Activated naive CD8-positive, alpha-beta T cell treated with anti-CD3 and anti-CD28 coated beads for 36 hours (primary cell): ENCODE data around the gene FNIP2. TPM values are rescaled to one million over a fixed set of nuclear protein-coding genes. Genes with fewer than 3 reads are reported as not detected.
"Not testable (repeated sequence)": the region's sequence is repeated elsewhere in the genome, so short reads cannot be mapped to it uniquely, and the experiment has no call there.

Experiments used
- DNase-seq: peaks from one replicate; pipeline ENCODE4 v3.0.0; 2021
- H3K27ac Mint-ChIP-seq: one replicate; pipeline ENCODE4 v1.8.0; 2022; ENCODE audit warnings: mild to moderate bottlenecking, moderate library complexity, mixed read lengths
- H3K27me3 Mint-ChIP-seq: one replicate; pipeline ENCODE4 v1.8.0; 2022; ENCODE audit warnings: mild to moderate bottlenecking, mixed read lengths
- H3K36me3 Mint-ChIP-seq: one replicate; pipeline ENCODE4 v1.8.0; 2021; ENCODE audit warnings: mild to moderate bottlenecking, mixed read lengths
- H3K4me1 Mint-ChIP-seq: one replicate; pipeline ENCODE4 v1.8.0; 2021; ENCODE audit warnings: mixed read lengths
- H3K4me3 Mint-ChIP-seq: one replicate; pipeline ENCODE4 v1.8.0; 2022; ENCODE audit warnings: mild to moderate bottlenecking, moderate library complexity, mixed read lengths
- H3K9me3 Mint-ChIP-seq: one replicate; pipeline ENCODE4 v1.8.0; 2022; ENCODE audit warnings: mixed read lengths
- total RNA-seq, 2 experiments: library from RNA; stranded (reverse); gene quantifications; one replicate each; pipeline ENCODE4 v1.2.3, GENCODE V29; 2021

FNIP2 gene
- 10 to 100 TPM; 10.9 to 11.5 TPM for total RNA-seq

DNA sequence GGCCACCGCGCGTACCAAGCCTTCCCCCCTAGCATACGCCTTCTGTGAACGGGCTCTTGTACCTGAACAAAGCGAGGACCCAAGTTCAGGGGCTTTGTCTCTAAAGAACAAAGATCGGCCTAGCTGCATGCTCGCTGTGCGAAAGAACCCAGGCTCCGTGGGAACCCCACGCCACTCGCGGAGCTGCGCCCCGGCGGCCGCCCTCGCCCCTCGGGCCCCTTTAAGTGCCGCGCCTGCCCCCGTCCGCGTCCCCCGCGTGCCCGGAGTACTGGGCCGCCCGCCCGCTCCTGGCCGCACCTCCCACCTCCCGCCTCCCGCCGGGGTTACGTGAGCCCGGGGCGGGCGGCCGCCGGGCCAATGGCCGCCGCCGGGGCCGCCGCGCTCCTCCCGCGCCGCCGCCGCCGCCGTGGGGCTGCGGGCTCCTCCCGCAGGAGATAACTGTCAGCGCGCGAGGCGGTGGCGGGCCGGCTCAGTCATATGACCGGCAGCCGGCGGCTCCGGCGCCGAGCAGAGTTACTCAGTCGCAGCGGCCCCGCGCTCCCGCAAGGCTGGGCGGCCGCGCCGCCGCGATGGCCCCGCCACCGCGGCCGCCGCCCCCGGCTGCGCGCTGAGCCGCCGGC lies at the start of gene FNIP2:
TSS of gene FNIP2 (plus strand) at position 472 of the 620 bp plus-strand sequence. CDS start 187 bp downstream, outside the sequence.
- H3K9me3 Mint-ChIP-seq, result no peaks in the 10 kb centered on the region
- peak within 1 kb of the TSS; percentile 96 for H3K27ac Mint-ChIP-seq
- H3K36me3 Mint-ChIP-seq, result no peaks in the 10 kb centered on the region
- no peaks in the 10 kb centered on the region for H3K27me3 Mint-ChIP-seq
- DNase-seq, result peak; percentile 77
- peak within 1 kb of the TSS; percentile 98 for H3K4me3 Mint-ChIP-seq
- peaks cover 46% of the 10 kb centered on the region for H3K4me1 Mint-ChIP-seq

DNA sequence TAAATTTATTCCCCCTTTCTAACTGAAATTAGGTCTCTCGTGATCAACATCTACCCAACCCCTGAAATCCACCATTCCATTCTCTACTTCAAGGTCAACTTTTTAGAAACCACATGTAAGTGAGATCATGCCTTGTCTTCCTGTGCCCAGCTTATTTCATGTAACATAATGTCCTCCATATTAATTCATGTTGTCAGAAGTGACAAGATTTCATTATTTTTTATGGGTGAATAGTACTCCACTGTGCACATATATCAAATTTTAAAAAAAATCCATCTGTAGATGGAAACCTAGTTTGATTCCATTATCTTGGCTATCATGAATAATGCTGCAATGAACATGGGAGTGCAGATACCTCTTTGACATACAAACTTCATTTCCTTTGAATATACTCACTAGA lies 47.1 kb upstream of the FNIP2 start:
- Mint-ChIP-seq H3K4me3 (peak overlapping the region; percentile 96), H3K27ac (peak overlapping the region; percentile 99), H3K4me1 (peaks cover 28% of the 10 kb centered on the region), H3K9me3 (no peaks in the 10 kb centered on the region), H3K27me3 (peaks cover 5% of the 10 kb centered on the region), H3K36me3 (peaks cover 46% of the 10 kb centered on the region)
- DNase-seq, result no peak

GRCh38 chr4:158722291-158722916 lies 46.4 kb upstream of the FNIP2 start:
- Mint-ChIP-seq H3K9me3 (no peaks in the 10 kb centered on the region), H3K36me3 (peaks cover 41% of the 10 kb centered on the region), H3K4me3 (peak overlapping the region; percentile 96), H3K27me3 (peaks cover 5% of the 10 kb centered on the region), H3K4me1 (peaks cover 31% of the 10 kb centered on the region), H3K27ac (peak overlapping the region; percentile 99)
- DNase-seq, result peak; percentile 15

GRCh38 chr4:158722917-158723793 lies 45.7 kb upstream of the FNIP2 start, which contains the start of gene PPID:
Gene PPID, minus strand, starts transcription at chr4:158723396. Its CDS starts 108 bp downstream, at chr4:158723288.
- peaks cover 35% of the 10 kb centered on the region for H3K36me3 Mint-ChIP-seq
- peak; percentile 86 for DNase-seq

DNA sequence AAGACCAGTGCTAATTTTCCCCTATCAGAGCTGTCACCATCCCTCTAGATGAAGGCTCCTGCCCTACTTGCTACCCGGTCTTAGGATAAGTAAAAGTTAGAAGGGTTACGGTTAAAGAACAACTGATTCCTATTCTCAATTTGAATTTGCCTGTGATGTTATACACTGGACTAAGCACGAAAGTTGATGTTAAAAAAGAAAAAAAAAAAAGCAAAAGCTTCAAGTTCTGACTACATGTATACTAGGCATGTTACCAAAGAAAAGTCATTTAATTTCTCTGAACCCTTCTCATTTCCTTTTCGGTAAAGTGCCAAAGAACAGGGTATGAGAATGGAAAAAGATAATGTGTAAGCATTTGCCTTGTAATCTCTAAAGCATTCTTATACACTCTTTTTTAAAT lies 44.2 kb upstream of the FNIP2 start:
- Mint-ChIP-seq H3K4me3 (peak overlapping the region; percentile 34), H3K36me3 (peaks cover 27% of the 10 kb centered on the region), H3K27ac (peak overlapping the region; percentile 45), H3K4me1 (peaks cover 31% of the 10 kb centered on the region), H3K27me3 (peaks cover 22% of the 10 kb centered on the region), H3K9me3 (no peaks in the 10 kb centered on the region)
- no peak for DNase-seq

More at GRCh38 chr4:158722917-158723793, 45.7 kb upstream of the FNIP2 start, which contains the start of gene PPID:
- Mint-ChIP-seq H3K9me3 (no peaks in the 10 kb centered on the region), H3K4me3 (peak within 1 kb of the TSS; percentile 96), H3K27ac (peak within 1 kb of the TSS; percentile 99), H3K4me1 (peaks cover 32% of the 10 kb centered on the region), H3K27me3 (peaks cover 8% of the 10 kb centered on the region)

- Mint-ChIP-seq H3K27ac (no peak overlapping the region), H3K4me3 (no peak overlapping the region), H3K4me1 (peaks cover 26% of the 10 kb centered on the region), H3K27me3 (peaks cover 31% of the 10 kb centered on the region), H3K9me3 (no peaks in the 10 kb centered on the region), H3K36me3 (peaks cover 10% of the 10 kb centered on the region)
- DNase-seq, result no peak
Observed at GRCh38 chr4:158726633-158727032, 42.2 kb upstream of the FNIP2 start.

DNA sequence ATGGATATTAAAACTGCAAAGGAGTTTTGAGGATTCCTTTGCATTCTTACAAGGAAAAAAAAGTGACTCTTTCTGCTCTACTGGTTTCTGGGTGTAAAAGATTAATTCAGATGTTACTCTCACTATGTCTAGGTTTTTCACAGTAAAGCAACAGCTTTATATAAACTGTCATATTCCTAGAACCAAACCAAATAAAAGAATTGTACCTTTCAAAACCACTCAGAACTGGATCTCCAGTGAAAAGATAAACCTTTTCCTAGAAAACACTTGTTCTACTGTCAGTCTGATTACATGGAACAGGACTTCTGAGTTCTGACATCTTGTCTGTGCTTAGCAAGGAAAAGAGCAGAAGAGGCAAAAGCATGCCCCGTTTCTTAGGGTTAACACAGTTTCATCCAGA lies 40.6 kb upstream of the FNIP2 start:
- Mint-ChIP-seq H3K4me1 (peaks cover 24% of the 10 kb centered on the region), H3K9me3 (no peaks in the 10 kb centered on the region)

DNA sequence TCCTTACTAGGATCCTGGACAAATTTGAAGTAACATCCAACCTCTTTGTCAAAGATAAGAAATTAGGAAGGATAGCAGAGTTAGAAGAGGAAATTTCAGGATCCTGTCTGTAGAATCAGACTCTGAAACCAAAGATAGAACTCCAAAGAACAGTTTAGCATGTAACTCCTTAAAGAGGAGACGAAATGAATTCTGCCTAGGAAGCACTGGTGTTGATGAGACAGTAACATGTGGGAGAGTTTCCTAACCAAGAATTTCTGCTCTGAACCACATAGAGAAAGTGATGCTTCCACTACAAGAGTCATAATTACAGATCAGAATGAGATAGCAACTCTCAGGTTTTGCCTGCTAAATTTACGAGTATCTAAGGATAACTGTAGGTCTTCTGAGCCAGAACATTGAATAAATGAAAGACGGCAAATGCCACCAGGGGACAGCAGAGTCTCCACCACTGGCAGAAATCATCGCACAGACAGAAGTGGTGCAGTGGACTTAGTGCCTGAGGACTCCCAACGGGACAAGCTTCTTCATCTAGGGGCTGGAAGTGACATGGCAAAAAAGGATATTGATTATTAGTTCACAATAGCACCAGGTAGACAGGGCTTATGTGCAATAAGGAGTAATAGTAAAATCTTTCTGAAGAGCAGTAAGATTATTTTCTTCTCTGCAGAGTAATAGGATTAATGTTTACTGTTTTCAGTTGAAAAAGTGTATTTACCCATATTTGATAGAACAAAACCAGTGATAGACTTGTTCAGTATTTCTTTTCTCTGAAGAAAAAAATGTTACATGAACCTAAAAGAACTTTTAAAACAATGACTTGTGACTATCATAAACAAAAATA lies 38.9 kb upstream of the FNIP2 start:
- H3K27ac Mint-ChIP-seq, result no peak overlapping the region
- no peaks in the 10 kb centered on the region for H3K36me3 Mint-ChIP-seq
- H3K9me3 Mint-ChIP-seq, result no peaks in the 10 kb centered on the region
- peak; percentile 36 for DNase-seq
- H3K27me3 Mint-ChIP-seq, result peaks cover 39% of the 10 kb centered on the region
- H3K4me1 Mint-ChIP-seq, result peaks cover 16% of the 10 kb centered on the region
- H3K4me3 Mint-ChIP-seq, result no peak overlapping the region

More for the DNA sequence above, 40.6 kb upstream of the FNIP2 start:
- Mint-ChIP-seq H3K27me3 (peaks cover 39% of the 10 kb centered on the region), H3K36me3 (no peaks in the 10 kb centered on the region), H3K4me3 (no peak overlapping the region), H3K27ac (no peak overlapping the region)
- DNase-seq, result no peak

DNA sequence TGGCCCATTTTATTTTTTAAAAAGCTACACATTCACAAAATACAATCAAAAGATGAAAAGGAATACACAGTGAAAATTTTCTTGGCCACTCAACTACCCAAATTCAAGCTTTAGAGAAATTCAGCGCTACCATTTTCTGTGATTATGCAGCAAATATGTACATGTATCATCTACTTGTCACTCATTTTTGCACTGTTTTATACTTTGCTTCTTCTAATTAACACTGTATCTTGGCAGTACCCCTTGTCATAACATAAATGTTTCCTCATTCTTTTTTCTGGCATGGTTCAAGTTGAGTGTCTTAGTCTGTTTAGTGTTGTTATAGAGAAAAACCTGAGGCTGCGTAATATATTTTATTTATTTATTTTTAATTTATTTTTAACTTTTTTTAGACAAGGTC lies 30.0 kb upstream of the FNIP2 start:
- Mint-ChIP-seq H3K36me3 (no peaks in the 10 kb centered on the region), H3K27ac (no peak overlapping the region), H3K4me3 (no peak overlapping the region), H3K4me1 (no peaks in the 10 kb centered on the region), H3K9me3 (no peaks in the 10 kb centered on the region), H3K27me3 (peaks cover 8% of the 10 kb centered on the region)
- no peak for DNase-seq

DNA sequence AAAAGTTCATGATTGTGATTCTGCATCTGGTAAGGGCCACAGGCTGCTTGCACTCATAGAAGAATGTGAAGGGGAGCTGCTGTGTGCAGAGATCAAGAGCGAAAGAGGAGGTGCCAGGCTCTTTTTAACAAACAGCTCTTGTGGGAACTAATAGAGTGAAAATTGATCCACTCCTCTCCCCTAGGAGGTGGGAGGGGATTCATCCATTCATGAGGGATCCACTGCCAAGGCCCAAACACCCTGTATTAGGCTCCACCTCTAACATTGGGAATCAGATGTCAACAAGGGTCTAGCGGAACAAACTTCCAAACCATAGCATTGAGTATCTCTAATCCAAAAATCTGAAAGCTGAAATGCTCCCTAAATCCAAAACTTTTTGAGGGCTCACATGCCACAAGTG lies 29.2 kb upstream of the FNIP2 start:
- Mint-ChIP-seq H3K9me3 (no peaks in the 10 kb centered on the region), H3K4me1 (no peaks in the 10 kb centered on the region), H3K36me3 (no peaks in the 10 kb centered on the region), H3K4me3 (no peak overlapping the region), H3K27ac (no peak overlapping the region), H3K27me3 (peaks cover 8% of the 10 kb centered on the region)
- no peak for DNase-seq

- Mint-ChIP-seq H3K9me3 (no peaks in the 10 kb centered on the region), H3K27me3 (peaks cover 6% of the 10 kb centered on the region), H3K36me3 (no peaks in the 10 kb centered on the region), H3K27ac (no peak overlapping the region), H3K4me3 (no peak overlapping the region), H3K4me1 (no peaks in the 10 kb centered on the region)
- no peak for DNase-seq
Observed at GRCh38 chr4:158741326-158742021, 27.4 kb upstream of the FNIP2 start.

DNA sequence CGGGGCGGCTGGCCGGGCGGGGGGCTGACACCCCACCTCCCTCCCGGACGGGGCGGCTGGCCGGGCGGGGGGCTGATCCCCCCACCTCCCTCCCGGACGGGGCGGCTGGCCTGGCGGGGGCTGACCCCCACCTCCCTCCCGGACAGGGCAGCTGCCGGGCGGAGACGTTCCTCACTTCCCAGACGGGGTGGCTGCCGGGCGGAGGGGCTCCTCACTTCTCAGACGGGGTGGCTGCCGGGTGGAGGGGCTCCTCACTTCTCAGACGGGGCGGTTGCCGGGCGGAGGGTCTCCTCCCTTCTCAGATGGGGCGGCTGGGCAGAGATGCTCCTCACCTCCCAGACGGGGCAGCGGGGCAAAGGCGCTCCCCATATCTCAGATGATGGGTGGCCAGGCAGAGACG lies 22.3 kb upstream of the FNIP2 start:
- not testable (repeated sequence) for H3K4me3 Mint-ChIP-seq, H3K4me1 Mint-ChIP-seq

DNA sequence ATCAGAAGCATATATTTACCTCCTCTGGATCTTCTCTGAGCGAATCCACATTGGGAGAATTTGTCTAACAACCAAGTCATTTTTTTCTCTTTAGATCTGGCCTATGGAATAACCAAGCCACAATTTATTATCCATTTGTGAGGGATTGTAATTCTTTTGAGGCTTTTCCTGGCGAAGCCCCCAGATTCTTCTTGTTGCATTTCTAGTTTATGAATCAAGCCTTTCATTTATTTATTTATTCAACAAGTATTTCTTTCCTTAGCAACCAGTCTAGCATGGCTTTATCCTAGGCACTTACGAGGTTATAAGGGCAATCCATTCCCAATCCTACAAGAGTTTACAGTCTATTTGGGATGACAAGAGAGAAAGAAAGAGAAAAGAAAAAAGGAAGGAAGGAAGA lies 18.4 kb upstream of the FNIP2 start:
- Mint-ChIP-seq H3K27me3 (no peaks in the 10 kb centered on the region), H3K9me3 (no peaks in the 10 kb centered on the region), H3K4me1 (no peaks in the 10 kb centered on the region), H3K27ac (no peak overlapping the region), H3K36me3 (peaks cover 1% of the 10 kb centered on the region), H3K4me3 (no peak overlapping the region)
- DNase-seq, result no peak

More for the DNA sequence above, 22.3 kb upstream of the FNIP2 start:
- H3K27me3 Mint-ChIP-seq, DNase-seq, H3K9me3 Mint-ChIP-seq, H3K36me3 Mint-ChIP-seq, H3K27ac Mint-ChIP-seq: not testable (repeated sequence)
